ENCODE results near the gene TMSB15B. TPM values are rescaled to one million over a fixed set of nuclear protein-coding genes. Genes with fewer than 3 reads are reported as not detected.
A peak's percentile ranks its signal among the peaks of the same experiment; 100 is the strongest.
"Not testable (repeated sequence)": the region's sequence is repeated elsewhere in the genome, so short reads cannot be mapped to it uniquely, and the experiment has no call there.

The TMSB15B gene
- total RNA-seq (ENCODE audit: unreplicated experiment) = 68.6 TPM
- long read RNA-seq, transcript TMSB15B-204 (3 exons, 665 nt) = major isoform, 10 of 19 reads
- long read RNA-seq, partial matches to known transcripts = 0 of 19 reads
- long read RNA-seq, other reads (novel, unspliced or antisense) = 3 of 19 reads

GRCh38 chrX:103962411-103963278, at the start of gene TMSB15B:
Gene TMSB15B (plus strand): TSS chrX:103962627.
- H3K4me3 Mint-ChIP-seq (ENCODE audit: unreplicated experiment); H3K4me1 Mint-ChIP-seq (ENCODE audit: low read depth, unreplicated experiment); DNase-seq; H3K9me3 Mint-ChIP-seq (ENCODE audit: unreplicated experiment); H3K27me3 Mint-ChIP-seq (ENCODE audit: unreplicated experiment); H3K36me3 Mint-ChIP-seq (ENCODE audit: unreplicated experiment); H3K27ac Mint-ChIP-seq (ENCODE audit: unreplicated experiment): not testable (repeated sequence)

- H3K4me3 Mint-ChIP-seq (ENCODE audit: unreplicated experiment) = no peak overlapping the region
- H3K36me3 Mint-ChIP-seq (ENCODE audit: unreplicated experiment) = no peaks in the 10 kb centered on the region
- no peak for TF ChIP-seq CTCF (IDR thresholded peaks at IDR 0.05; ENCODE audit: partially characterized antibody, unreplicated experiment)
- no peak overlapping the region for H3K27ac Mint-ChIP-seq (ENCODE audit: unreplicated experiment)
- peaks cover 2% of the 10 kb centered on the region for H3K4me1 Mint-ChIP-seq (ENCODE audit: low read depth, unreplicated experiment)
- peaks cover 2% of the 10 kb centered on the region for H3K9me3 Mint-ChIP-seq (ENCODE audit: unreplicated experiment)
- no peaks in the 10 kb centered on the region for H3K27me3 Mint-ChIP-seq (ENCODE audit: unreplicated experiment)
- no peak for DNase-seq
Observed at GRCh38 chrX:103913356-103914020, 48.9 kb upstream of the TMSB15B start.

- peak overlapping the region; percentile 91 for H3K4me3 Mint-ChIP-seq (ENCODE audit: unreplicated experiment)
- TF ChIP-seq CTCF (IDR thresholded peaks at IDR 0.05; ENCODE audit: partially characterized antibody, unreplicated experiment) = peak; percentile 65
- peaks cover 4% of the 10 kb centered on the region for H3K4me1 Mint-ChIP-seq (ENCODE audit: low read depth, unreplicated experiment)
- H3K9me3 Mint-ChIP-seq (ENCODE audit: unreplicated experiment) = peaks cover 4% of the 10 kb centered on the region
- peak; percentile 70 for DNase-seq
- H3K27me3 Mint-ChIP-seq (ENCODE audit: unreplicated experiment) = no peaks in the 10 kb centered on the region
- peak overlapping the region; percentile 90 for H3K27ac Mint-ChIP-seq (ENCODE audit: unreplicated experiment)
- H3K36me3 Mint-ChIP-seq (ENCODE audit: unreplicated experiment) = no peaks in the 10 kb centered on the region
Observed at GRCh38 chrX:103918050-103918449, 44.4 kb upstream of the TMSB15B start.

- Mint-ChIP-seq H3K27ac (ENCODE audit: unreplicated experiment) (peak overlapping the region; percentile 90), H3K36me3 (ENCODE audit: unreplicated experiment) (no peaks in the 10 kb centered on the region), H3K4me3 (ENCODE audit: unreplicated experiment) (peak overlapping the region; percentile 91), H3K4me1 (ENCODE audit: low read depth, unreplicated experiment) (peaks cover 4% of the 10 kb centered on the region), H3K27me3 (ENCODE audit: unreplicated experiment) (no peaks in the 10 kb centered on the region), H3K9me3 (ENCODE audit: unreplicated experiment) (peaks cover 4% of the 10 kb centered on the region)
- peak; percentile 72 for DNase-seq
- no peak for TF ChIP-seq CTCF (IDR thresholded peaks at IDR 0.05; ENCODE audit: partially characterized antibody, unreplicated experiment)
Observed at GRCh38 chrX:103918571-103919269, 43.7 kb upstream of the TMSB15B start.

GRCh38 chrX:103919270-103919637, 43.2 kb upstream of the TMSB15B start:
- peaks cover 4% of the 10 kb centered on the region for H3K9me3 Mint-ChIP-seq (ENCODE audit: unreplicated experiment)
- DNase-seq = no peak
- peak overlapping the region; percentile 90 for H3K27ac Mint-ChIP-seq (ENCODE audit: unreplicated experiment)
- H3K36me3 Mint-ChIP-seq (ENCODE audit: unreplicated experiment) = peaks cover 1% of the 10 kb centered on the region
- no peaks in the 10 kb centered on the region for H3K27me3 Mint-ChIP-seq (ENCODE audit: unreplicated experiment)
- peak; percentile 22 for TF ChIP-seq CTCF (IDR thresholded peaks at IDR 0.05; ENCODE audit: partially characterized antibody, unreplicated experiment)
- H3K4me1 Mint-ChIP-seq (ENCODE audit: low read depth, unreplicated experiment) = peaks cover 4% of the 10 kb centered on the region
- peak overlapping the region; percentile 91 for H3K4me3 Mint-ChIP-seq (ENCODE audit: unreplicated experiment)

- H3K27ac Mint-ChIP-seq (ENCODE audit: unreplicated experiment); H3K4me1 Mint-ChIP-seq (ENCODE audit: low read depth, unreplicated experiment); H3K27me3 Mint-ChIP-seq (ENCODE audit: unreplicated experiment); H3K36me3 Mint-ChIP-seq (ENCODE audit: unreplicated experiment); H3K4me3 Mint-ChIP-seq (ENCODE audit: unreplicated experiment); H3K9me3 Mint-ChIP-seq (ENCODE audit: unreplicated experiment); DNase-seq: not testable (repeated sequence)
Observed at GRCh38 chrX:103920515-103920914, 41.9 kb upstream of the TMSB15B start.

Data from glutamatergic neuron (in vitro differentiated cells).